NB4 (cell line): ENCODE data around the gene CHST15.

Experiments used
- DNase-seq: peaks from one replicate; pipeline ENCODE4 v3.0.0; 2010; ENCODE audit warnings: low read depth
- H3K4me3 ChIP-seq: one replicate; pipeline ENCODE4 v1.5.1; 2011; ENCODE audit warnings: mild to moderate bottlenecking, low read depth, low read length, moderate library complexity
- MYC ChIP-seq: IDR thresholded peaks from 2 replicates; pipeline ENCODE4 v1.6.1; 2011; ENCODE audit warnings: low read depth, low read length
- POLR2A ChIP-seq: IDR thresholded peaks from 2 replicates; pipeline ENCODE4 v1.6.1; 2011; ENCODE audit warnings: mild to moderate bottlenecking; ENCODE audit not compliant: insufficient read length; ENCODE audit errors: extremely low read depth
- TF ChIP-seq, protein P1 (sequence below): IDR thresholded peaks from 2 replicates; pipeline ENCODE4 v1.6.1; 2011; ENCODE audit warnings: low read depth, low read length
- TF ChIP-seq, protein P2 (sequence below): IDR thresholded peaks from one replicate; pipeline ENCODE4 v1.5.1; 2012; ENCODE audit warnings: low read depth, low read length

The CHST15 gene

DNA sequence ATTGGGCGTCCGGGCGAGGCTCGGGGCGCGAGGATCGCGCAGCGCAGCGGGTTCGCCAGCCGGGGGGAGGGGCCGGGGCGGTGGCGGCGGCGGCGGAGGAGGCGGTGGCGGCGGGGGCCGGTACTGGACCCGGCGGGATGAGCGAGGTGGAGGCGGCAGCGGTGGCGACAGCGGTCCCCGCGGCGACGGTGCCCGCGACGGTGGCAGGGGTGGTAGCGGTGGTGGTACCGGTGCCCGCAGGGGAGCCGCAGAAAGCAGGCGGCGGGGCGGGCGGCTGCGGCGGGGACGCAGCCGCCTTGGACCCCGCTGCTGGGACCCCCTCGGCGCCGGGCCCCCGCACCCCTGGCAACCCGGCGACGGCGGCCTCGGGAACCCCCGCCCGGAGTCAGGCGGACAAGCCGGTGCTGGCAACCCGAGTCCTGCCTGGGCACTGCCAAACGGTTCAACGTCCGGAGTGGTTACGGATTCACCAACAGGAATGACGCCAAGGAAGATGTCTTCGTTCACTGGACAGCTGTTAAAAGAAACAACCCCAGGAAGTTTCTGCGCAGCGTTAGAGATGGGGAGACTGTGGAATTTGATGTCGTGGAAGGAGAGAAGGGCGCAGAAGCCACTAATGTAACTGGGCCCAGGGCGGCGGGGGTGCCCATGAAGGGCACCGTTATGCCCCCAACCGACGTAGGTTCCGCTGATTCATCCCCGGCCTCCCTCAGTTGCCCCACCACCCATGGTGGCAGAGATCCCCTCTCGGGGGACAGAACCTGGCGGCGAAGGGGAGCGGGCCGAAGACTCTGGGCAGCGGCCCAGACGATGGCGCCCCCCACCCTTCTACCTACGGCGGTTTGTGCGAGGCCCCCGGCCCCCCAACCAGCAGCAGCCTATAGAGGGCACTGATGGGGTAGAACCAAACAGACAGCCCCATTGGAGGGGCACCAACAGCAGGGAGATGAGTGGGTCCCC, 101.5 kb downstream of the CHST15 start:
- DNase-seq: no peak
- no peak overlapping the region for H3K4me3 ChIP-seq
- TF ChIP-seq, protein P1, sequence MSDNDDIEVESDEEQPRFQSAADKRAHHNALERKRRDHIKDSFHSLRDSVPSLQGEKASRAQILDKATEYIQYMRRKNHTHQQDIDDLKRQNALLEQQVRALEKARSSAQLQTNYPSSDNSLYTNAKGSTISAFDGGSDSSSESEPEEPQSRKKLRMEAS: no peak
- no peak for TF ChIP-seq MYC
- no peak for TF ChIP-seq POLR2A
- TF ChIP-seq, protein P2, sequence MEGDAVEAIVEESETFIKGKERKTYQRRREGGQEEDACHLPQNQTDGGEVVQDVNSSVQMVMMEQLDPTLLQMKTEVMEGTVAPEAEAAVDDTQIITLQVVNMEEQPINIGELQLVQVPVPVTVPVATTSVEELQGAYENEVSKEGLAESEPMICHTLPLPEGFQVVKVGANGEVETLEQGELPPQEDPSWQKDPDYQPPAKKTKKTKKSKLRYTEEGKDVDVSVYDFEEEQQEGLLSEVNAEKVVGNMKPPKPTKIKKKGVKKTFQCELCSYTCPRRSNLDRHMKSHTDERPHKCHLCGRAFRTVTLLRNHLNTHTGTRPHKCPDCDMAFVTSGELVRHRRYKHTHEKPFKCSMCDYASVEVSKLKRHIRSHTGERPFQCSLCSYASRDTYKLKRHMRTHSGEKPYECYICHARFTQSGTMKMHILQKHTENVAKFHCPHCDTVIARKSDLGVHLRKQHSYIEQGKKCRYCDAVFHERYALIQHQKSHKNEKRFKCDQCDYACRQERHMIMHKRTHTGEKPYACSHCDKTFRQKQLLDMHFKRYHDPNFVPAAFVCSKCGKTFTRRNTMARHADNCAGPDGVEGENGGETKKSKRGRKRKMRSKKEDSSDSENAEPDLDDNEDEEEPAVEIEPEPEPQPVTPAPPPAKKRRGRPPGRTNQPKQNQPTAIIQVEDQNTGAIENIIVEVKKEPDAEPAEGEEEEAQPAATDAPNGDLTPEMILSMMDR: no peak

DNA sequence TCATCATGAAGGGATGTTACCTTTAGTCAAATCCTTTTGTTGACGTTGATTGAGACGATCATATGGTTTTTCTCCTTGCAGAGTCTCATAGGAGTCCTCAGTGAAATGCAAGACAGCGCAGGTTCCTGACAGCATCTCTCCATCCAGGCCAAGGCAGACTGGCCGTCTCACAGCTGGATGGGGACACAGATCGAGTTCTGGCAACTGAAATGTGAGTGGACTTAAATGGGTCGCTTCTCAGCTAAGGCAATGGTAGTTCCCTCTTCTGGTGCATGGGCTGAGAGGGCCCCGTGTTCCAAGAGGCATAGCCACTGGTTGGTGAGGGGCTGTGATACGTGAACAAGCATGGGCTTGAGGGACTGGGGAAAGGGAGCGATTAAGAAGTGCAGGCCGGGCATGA, 102.5 kb downstream of the CHST15 start:
- no peak overlapping the region for H3K4me3 ChIP-seq
- TF ChIP-seq, protein P1: no peak
- TF ChIP-seq MYC (no peak), POLR2A (no peak)
- TF ChIP-seq, protein P2: no peak
- no peak for DNase-seq

DNA sequence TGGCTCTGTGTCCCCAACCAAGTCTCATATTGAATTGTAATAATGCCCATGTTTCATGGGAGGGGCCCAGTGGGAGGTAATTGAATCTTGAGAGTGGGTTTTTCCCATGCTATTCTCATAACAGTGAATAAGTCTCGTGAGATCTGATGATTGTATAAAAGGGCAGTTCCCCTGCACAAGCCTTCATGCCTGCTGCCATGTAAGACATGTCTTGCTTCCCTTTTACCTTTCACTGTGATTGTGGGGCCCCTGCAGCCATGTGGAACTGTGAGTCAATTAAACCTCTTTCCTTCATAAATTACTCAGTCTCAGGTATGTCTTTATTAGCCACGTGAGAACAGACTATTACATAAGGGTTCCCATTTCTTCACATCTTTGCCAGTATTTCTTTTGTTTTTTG, 104.7 kb downstream of the CHST15 start:
- no peak overlapping the region for H3K4me3 ChIP-seq
- TF ChIP-seq, protein P1: no peak
- TF ChIP-seq POLR2A: no peak
- TF ChIP-seq MYC: no peak
- TF ChIP-seq, protein P2: no peak
- no peak for DNase-seq

DNA sequence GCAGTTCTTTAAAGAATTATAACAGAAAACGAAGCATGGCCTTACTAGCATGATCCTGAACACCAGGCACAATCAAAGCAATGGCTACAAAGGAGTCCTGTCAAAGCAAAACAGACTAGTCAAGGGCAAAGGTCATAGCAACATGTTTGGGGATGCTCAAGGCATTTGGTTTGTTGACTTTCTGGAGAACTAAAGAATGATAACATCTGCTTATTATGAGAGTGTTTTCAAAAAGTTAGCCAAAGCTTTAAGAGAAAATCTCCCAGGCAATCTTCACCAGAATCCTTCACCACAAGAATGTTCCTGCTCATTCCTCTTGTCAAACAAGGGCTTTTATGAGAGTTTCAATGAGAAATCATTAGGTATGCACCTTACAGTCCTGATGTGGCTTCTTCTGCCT, 106.7 kb downstream of the CHST15 start:
- no peak overlapping the region for H3K4me3 ChIP-seq
- TF ChIP-seq POLR2A: no peak
- TF ChIP-seq MYC: no peak
- TF ChIP-seq, protein P1: no peak
- TF ChIP-seq, protein P2: no peak
- no peak for DNase-seq

DNA sequence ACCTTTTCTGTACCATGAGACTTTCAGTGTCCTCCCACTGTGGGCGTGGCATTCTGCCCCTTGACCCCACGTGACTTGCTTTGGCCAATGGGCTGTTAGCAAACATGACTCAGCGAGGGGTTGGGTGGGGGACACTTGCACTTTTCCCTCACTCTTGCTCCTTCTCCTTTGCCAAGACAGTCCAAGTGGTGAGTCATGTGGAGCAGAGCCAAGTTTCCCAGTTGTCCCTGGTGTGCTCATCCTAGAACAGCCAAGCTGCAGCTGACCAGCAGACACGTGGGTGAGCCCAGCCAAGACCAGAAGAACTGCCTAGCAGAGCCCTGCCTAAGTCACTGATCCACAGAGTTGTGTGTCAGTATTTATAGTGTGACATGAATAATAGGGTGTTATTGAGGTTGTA, 119.0 kb downstream of the CHST15 start:
- TF ChIP-seq, protein P1: peak; percentile 54
- no peak for TF ChIP-seq MYC
- no peak overlapping the region for H3K4me3 ChIP-seq
- no peak for DNase-seq
